Measurements from ENCODE around the gene TAF1A. TPM values are rescaled to one million over a fixed set of nuclear protein-coding genes. Genes with fewer than 3 reads are reported as not detected.

TAF1A gene
- total RNA-seq, 2 experiments from 2014 or later = 10.9 to 19.2 TPM

- DNase-seq (ENCODE audit: low spot score) = no peak
- H3K36me3 ChIP-seq (ENCODE audit: insufficient read depth, low read length) = no peaks in the 10 kb centered on the region
- H3K27ac ChIP-seq (ENCODE audit: low read depth, low read length, poor library complexity, severe bottlenecking) = no peak overlapping the region
- no peaks in the 10 kb centered on the region for H3K79me2 ChIP-seq (ENCODE audit: insufficient read depth, low read depth, low read length)
- no peak overlapping the region for H3K4me3 ChIP-seq (ENCODE audit: low read depth, low read length, poor library complexity, severe bottlenecking)
- no peaks in the 10 kb centered on the region for H4K20me1 ChIP-seq (ENCODE audit: insufficient read depth, low read length)
- POLR2A ChIA-PET = no interaction called here
- no peak overlapping the region for H2AFZ ChIP-seq (ENCODE audit: low read length)
- BruUV-seq (replicated peaks) = no TSS peak
- TF ChIP-seq CTCF (conservative IDR thresholded peaks at IDR 0.05; ENCODE audit: low read length) (no peak), EZH2phosphoT487 (IDR thresholded peaks at IDR 0.05; ENCODE audit: borderline replicate concordance, low read depth, low read length) (no peak)
- CTCF ChIA-PET (ENCODE audit: unreplicated experiment) = no interaction called here
- no peaks in the 10 kb centered on the region for H3K9me2 ChIP-seq (ENCODE audit: insufficient read depth, low read length)
- no peaks in the 10 kb centered on the region for H3K9me3 ChIP-seq (ENCODE audit: low read length)
- intact Hi-C loops (cut with micrococcal nuclease; ENCODE audit: unreplicated experiment) = no loop called here
- no peaks in the 10 kb centered on the region for H3K4me1 ChIP-seq (ENCODE audit: insufficient read depth, low read length, poor library complexity, severe bottlenecking)
- H3K4me2 ChIP-seq (ENCODE audit: low read length) = no peak overlapping the region
Observed at GRCh38 chr1:222539951-222540597, 49.7 kb downstream of the TAF1A start.

- H3K9me2 ChIP-seq (ENCODE audit: insufficient read depth, low read length) = no peaks in the 10 kb centered on the region
- no peak for TF ChIP-seq EZH2phosphoT487 (IDR thresholded peaks at IDR 0.05; ENCODE audit: borderline replicate concordance, low read depth, low read length)
- TF ChIP-seq CTCF (conservative IDR thresholded peaks at IDR 0.05; ENCODE audit: low read length) = no peak
- no peaks in the 10 kb centered on the region for H4K20me1 ChIP-seq (ENCODE audit: insufficient read depth, low read length)
- no peaks in the 10 kb centered on the region for H3K9me3 ChIP-seq (ENCODE audit: low read length)
- ChIA-PET CTCF (ENCODE audit: unreplicated experiment) (no interaction called here), POLR2A (no interaction called here)
- H3K79me2 ChIP-seq (ENCODE audit: insufficient read depth, low read depth, low read length) = no peaks in the 10 kb centered on the region
- no peak overlapping the region for H3K4me2 ChIP-seq (ENCODE audit: low read length)
- H3K36me3 ChIP-seq (ENCODE audit: insufficient read depth, low read length) = no peaks in the 10 kb centered on the region
- no peak for DNase-seq (ENCODE audit: low spot score)
- no peak overlapping the region for H3K4me3 ChIP-seq (ENCODE audit: low read depth, low read length, poor library complexity, severe bottlenecking)
- H3K4me1 ChIP-seq (ENCODE audit: insufficient read depth, low read length, poor library complexity, severe bottlenecking) = no peaks in the 10 kb centered on the region
- BruUV-seq (replicated peaks) = no TSS peak
- no peak overlapping the region for H2AFZ ChIP-seq (ENCODE audit: low read length)
- intact Hi-C loops (cut with micrococcal nuclease; ENCODE audit: unreplicated experiment) = no loop called here
- no peak overlapping the region for H3K27ac ChIP-seq (ENCODE audit: low read depth, low read length, poor library complexity, severe bottlenecking)
Observed at GRCh38 chr1:222535455-222535854, 54.3 kb downstream of the TAF1A start.

- no TSS peak for BruUV-seq (replicated peaks)
- H3K27ac ChIP-seq (ENCODE audit: low read depth, low read length, poor library complexity, severe bottlenecking) = no peak overlapping the region
- no peak overlapping the region for H3K4me3 ChIP-seq (ENCODE audit: low read depth, low read length, poor library complexity, severe bottlenecking)
- H3K36me3 ChIP-seq (ENCODE audit: insufficient read depth, low read length) = no peaks in the 10 kb centered on the region
- no peak for DNase-seq (ENCODE audit: low spot score)
- no peaks in the 10 kb centered on the region for H4K20me1 ChIP-seq (ENCODE audit: insufficient read depth, low read length)
- no peak overlapping the region for H2AFZ ChIP-seq (ENCODE audit: low read length)
- H3K4me1 ChIP-seq (ENCODE audit: insufficient read depth, low read length, poor library complexity, severe bottlenecking) = no peaks in the 10 kb centered on the region
- H3K9me2 ChIP-seq (ENCODE audit: insufficient read depth, low read length) = no peaks in the 10 kb centered on the region
- ChIA-PET POLR2A (no interaction called here), CTCF (ENCODE audit: unreplicated experiment) (no interaction called here)
- H3K4me2 ChIP-seq (ENCODE audit: low read length) = no peak overlapping the region
- intact Hi-C loops (cut with micrococcal nuclease; ENCODE audit: unreplicated experiment) = no loop called here
- no peaks in the 10 kb centered on the region for H3K79me2 ChIP-seq (ENCODE audit: insufficient read depth, low read depth, low read length)
- no peaks in the 10 kb centered on the region for H3K9me3 ChIP-seq (ENCODE audit: low read length)
- TF ChIP-seq CTCF (conservative IDR thresholded peaks at IDR 0.05; ENCODE audit: low read length) = no peak
- TF ChIP-seq EZH2phosphoT487 (IDR thresholded peaks at IDR 0.05; ENCODE audit: borderline replicate concordance, low read depth, low read length) = no peak
Observed at GRCh38 chr1:222530852-222531251, 58.9 kb downstream of the TAF1A start.
